KMS-11 (cell line): ENCODE data around the gene FAM43B.

Experiments used
- H2AFZ ChIP-seq: fragments of 200-600 bp; sonication (generic); 2 replicates; pipeline ENCODE4 v1.6.1; 2016; ENCODE audit warnings: antibody characterized with exemption, mixed run types, low read depth
- H3K27ac ChIP-seq: fragments of 200-600 bp; sonication (generic); 2 replicates; pipeline ENCODE4 v1.6.1; 2016; ENCODE audit warnings: mild to moderate bottlenecking, mixed run types
- H3K27me3 ChIP-seq: fragments of 200-600 bp; sonication (generic); 2 replicates; pipeline ENCODE4 v1.6.1; 2017; ENCODE audit warnings: mild to moderate bottlenecking, low read depth, mixed run types, moderate library complexity; ENCODE audit not compliant: insufficient read depth
- H3K36me3 ChIP-seq: fragments of 200-600 bp; sonication (generic); 2 replicates; pipeline ENCODE4 v1.6.1; 2017; ENCODE audit warnings: mild to moderate bottlenecking, mixed run types; ENCODE audit not compliant: insufficient read depth
- H3K4me1 ChIP-seq: fragments of 200-600 bp; sonication (generic); 2 replicates; pipeline ENCODE4 v1.6.1; 2016; ENCODE audit warnings: mild to moderate bottlenecking, low read depth, mixed run types; ENCODE audit not compliant: poor library complexity, severe bottlenecking
- H3K4me2 ChIP-seq: fragments of 200-600 bp; sonication (generic); 2 replicates; pipeline ENCODE4 v1.7.0; 2016; ENCODE audit warnings: mild to moderate bottlenecking, mixed run types
- H3K4me3 ChIP-seq: fragments of 200-600 bp; sonication (generic); IDR thresholded peaks from 2 replicates; pipeline ENCODE4 v1.6.1; 2017; ENCODE audit warnings: low read depth, low read length, mixed read lengths; ENCODE audit not compliant: insufficient read depth
- H3K79me2 ChIP-seq: fragments of 200-600 bp; sonication (generic); 2 replicates; pipeline ENCODE4 v1.6.1; 2016; ENCODE audit warnings: low read depth, mixed run types; ENCODE audit not compliant: insufficient read depth
- H3K9ac ChIP-seq: fragments of 200-600 bp; sonication (generic); 2 replicates; pipeline ENCODE4 v1.6.1; 2016; ENCODE audit warnings: mild to moderate bottlenecking, mixed run types
- H4K20me1 ChIP-seq: fragments of 200-600 bp; sonication (generic); 2 replicates; pipeline ENCODE4 v1.6.1; 2016; ENCODE audit warnings: mild to moderate bottlenecking, mixed run types; ENCODE audit not compliant: insufficient read depth
- CTCF ChIP-seq: fragments of 200-600 bp; sonication (generic); conservative IDR thresholded peaks from 2 replicates; pipeline ENCODE4 v1.6.1; 2017; ENCODE audit warnings: low read depth, mild to moderate bottlenecking, antibody characterized with exemption, low read length, moderate library complexity, mixed read lengths

Gene FAM43B

GRCh38 chr1:20565234-20565633 is 12.9 kb downstream of the FAM43B start:
- Histone ChIP-seq H3K27me3 (peaks cover 52% of the 10 kb centered on the region), H3K4me2 (no peak overlapping the region), H3K4me1 (no peaks in the 10 kb centered on the region), H3K4me3 (no peak overlapping the region), H3K9ac (no peak overlapping the region), H3K36me3 (no peaks in the 10 kb centered on the region), H4K20me1 (no peaks in the 10 kb centered on the region), H3K27ac (no peak overlapping the region), H2AFZ (no peak overlapping the region), H3K79me2 (no peaks in the 10 kb centered on the region)
- no peak for TF ChIP-seq CTCF

- Histone ChIP-seq H3K4me2 (no peak overlapping the region), H3K4me1 (no peaks in the 10 kb centered on the region), H3K79me2 (no peaks in the 10 kb centered on the region), H3K27me3 (peaks cover 67% of the 10 kb centered on the region), H3K27ac (no peak overlapping the region), H2AFZ (no peak overlapping the region), H3K36me3 (no peaks in the 10 kb centered on the region), H3K4me3 (no peak overlapping the region), H4K20me1 (no peaks in the 10 kb centered on the region), H3K9ac (no peak overlapping the region)
- no peak for TF ChIP-seq CTCF
Observed at GRCh38 chr1:20569523-20570098, 17.2 kb downstream of the FAM43B start.

- Histone ChIP-seq H3K4me1 (no peaks in the 10 kb centered on the region), H3K36me3 (no peaks in the 10 kb centered on the region), H4K20me1 (no peaks in the 10 kb centered on the region), H3K27me3 (peaks cover 65% of the 10 kb centered on the region), H3K4me3 (no peak overlapping the region), H3K4me2 (no peak overlapping the region), H3K27ac (no peak overlapping the region), H3K79me2 (no peaks in the 10 kb centered on the region), H3K9ac (no peak overlapping the region), H2AFZ (no peak overlapping the region)
- no peak for TF ChIP-seq CTCF
Observed at GRCh38 chr1:20571427-20571826, 19.1 kb downstream of the FAM43B start.

- Histone ChIP-seq H2AFZ (no peak overlapping the region), H3K9ac (no peak overlapping the region), H3K4me2 (no peak overlapping the region), H3K4me1 (no peaks in the 10 kb centered on the region), H3K4me3 (no peak overlapping the region), H3K27ac (no peak overlapping the region), H3K79me2 (no peaks in the 10 kb centered on the region), H3K27me3 (peaks cover 54% of the 10 kb centered on the region), H4K20me1 (no peaks in the 10 kb centered on the region), H3K36me3 (no peaks in the 10 kb centered on the region)
- TF ChIP-seq CTCF = no peak
Observed at GRCh38 chr1:20573987-20574386, 21.6 kb downstream of the FAM43B start.
